ENCODE results near the gene KRTAP3-2.

DNA sequence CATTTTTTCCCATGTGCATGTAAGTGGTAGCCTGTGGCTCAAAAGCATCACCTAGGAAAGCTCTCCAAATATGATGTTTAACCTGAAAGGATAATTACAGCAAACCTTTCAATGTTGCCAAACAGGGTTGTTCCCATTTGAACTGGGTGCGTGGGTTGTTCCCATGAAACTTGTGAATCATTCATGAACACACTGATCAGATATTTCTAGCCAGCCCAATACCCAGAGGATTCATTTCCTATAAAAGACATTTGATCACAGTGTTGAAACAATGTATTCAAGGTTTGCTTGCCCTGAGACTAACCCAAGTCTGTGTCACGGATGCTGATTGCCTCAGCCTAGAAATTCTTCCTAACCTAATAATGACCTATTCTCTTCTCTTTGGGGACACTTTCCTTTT is 45.8 kb downstream of the KRTAP3-2 start:
- TF ChIP-seq, protein P1, sequence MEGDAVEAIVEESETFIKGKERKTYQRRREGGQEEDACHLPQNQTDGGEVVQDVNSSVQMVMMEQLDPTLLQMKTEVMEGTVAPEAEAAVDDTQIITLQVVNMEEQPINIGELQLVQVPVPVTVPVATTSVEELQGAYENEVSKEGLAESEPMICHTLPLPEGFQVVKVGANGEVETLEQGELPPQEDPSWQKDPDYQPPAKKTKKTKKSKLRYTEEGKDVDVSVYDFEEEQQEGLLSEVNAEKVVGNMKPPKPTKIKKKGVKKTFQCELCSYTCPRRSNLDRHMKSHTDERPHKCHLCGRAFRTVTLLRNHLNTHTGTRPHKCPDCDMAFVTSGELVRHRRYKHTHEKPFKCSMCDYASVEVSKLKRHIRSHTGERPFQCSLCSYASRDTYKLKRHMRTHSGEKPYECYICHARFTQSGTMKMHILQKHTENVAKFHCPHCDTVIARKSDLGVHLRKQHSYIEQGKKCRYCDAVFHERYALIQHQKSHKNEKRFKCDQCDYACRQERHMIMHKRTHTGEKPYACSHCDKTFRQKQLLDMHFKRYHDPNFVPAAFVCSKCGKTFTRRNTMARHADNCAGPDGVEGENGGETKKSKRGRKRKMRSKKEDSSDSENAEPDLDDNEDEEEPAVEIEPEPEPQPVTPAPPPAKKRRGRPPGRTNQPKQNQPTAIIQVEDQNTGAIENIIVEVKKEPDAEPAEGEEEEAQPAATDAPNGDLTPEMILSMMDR (IDR thresholded peaks at IDR 0.05; ENCODE audit: poor library complexity, severe bottlenecking) = no peak
- TF ChIP-seq, protein P2, sequence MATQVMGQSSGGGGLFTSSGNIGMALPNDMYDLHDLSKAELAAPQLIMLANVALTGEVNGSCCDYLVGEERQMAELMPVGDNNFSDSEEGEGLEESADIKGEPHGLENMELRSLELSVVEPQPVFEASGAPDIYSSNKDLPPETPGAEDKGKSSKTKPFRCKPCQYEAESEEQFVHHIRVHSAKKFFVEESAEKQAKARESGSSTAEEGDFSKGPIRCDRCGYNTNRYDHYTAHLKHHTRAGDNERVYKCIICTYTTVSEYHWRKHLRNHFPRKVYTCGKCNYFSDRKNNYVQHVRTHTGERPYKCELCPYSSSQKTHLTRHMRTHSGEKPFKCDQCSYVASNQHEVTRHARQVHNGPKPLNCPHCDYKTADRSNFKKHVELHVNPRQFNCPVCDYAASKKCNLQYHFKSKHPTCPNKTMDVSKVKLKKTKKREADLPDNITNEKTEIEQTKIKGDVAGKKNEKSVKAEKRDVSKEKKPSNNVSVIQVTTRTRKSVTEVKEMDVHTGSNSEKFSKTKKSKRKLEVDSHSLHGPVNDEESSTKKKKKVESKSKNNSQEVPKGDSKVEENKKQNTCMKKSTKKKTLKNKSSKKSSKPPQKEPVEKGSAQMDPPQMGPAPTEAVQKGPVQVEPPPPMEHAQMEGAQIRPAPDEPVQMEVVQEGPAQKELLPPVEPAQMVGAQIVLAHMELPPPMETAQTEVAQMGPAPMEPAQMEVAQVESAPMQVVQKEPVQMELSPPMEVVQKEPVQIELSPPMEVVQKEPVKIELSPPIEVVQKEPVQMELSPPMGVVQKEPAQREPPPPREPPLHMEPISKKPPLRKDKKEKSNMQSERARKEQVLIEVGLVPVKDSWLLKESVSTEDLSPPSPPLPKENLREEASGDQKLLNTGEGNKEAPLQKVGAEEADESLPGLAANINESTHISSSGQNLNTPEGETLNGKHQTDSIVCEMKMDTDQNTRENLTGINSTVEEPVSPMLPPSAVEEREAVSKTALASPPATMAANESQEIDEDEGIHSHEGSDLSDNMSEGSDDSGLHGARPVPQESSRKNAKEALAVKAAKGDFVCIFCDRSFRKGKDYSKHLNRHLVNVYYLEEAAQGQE (IDR thresholded peaks at IDR 0.05; ENCODE audit: borderline replicate concordance) = no peak
- TF ChIP-seq EZH2 (IDR thresholded peaks at IDR 0.05; ENCODE audit: borderline replicate concordance, insufficient read depth, low read length, poor library complexity, severe bottlenecking) = no peak
- TF ChIP-seq POLR2AphosphoS5 (IDR thresholded peaks at IDR 0.05) = no peak
- TF ChIP-seq SMC3 (conservative IDR thresholded peaks at IDR 0.05; ENCODE audit: poor library complexity) = no peak
- TF ChIP-seq TAF1 (IDR thresholded peaks at IDR 0.05; ENCODE audit: low read depth) = no peak
- TF ChIP-seq RAD21 (conservative IDR thresholded peaks at IDR 0.05) = no peak
